IgD-negative memory B cell (primary cell): ENCODE data around the gene TRPM3. TPM values are rescaled to one million over a fixed set of nuclear protein-coding genes. Genes with fewer than 3 reads are reported as not detected.

Source experiments
- H3K27ac Mint-ChIP-seq, 3 donors: one replicate each; pipeline ENCODE4 v1.8.0; 2020 to 2022; ENCODE audit warnings: mild to moderate bottlenecking in 3 of 3, mixed read lengths in 3 of 3, moderate library complexity in 1 of 3
- H3K27me3 Mint-ChIP-seq: one replicate; pipeline ENCODE4 v1.8.0; 2021; ENCODE audit warnings: mixed read lengths
- H3K36me3 Mint-ChIP-seq: one replicate; pipeline ENCODE4 v1.8.0; 2020; ENCODE audit warnings: mild to moderate bottlenecking, mixed read lengths
- H3K4me1 Mint-ChIP-seq, 3 donors: one replicate each; pipeline ENCODE4 v1.8.0; 2020 to 2022; ENCODE audit warnings: mixed read lengths in 3 of 3, mild to moderate bottlenecking in 1 of 3
- H3K4me3 Mint-ChIP-seq, 4 donors: one replicate each; pipeline ENCODE4 v1.8.0; 2020 to 2022; ENCODE audit warnings: mild to moderate bottlenecking in 4 of 4, mixed read lengths in 4 of 4, moderate library complexity in 3 of 4
- H3K9me3 Mint-ChIP-seq, 3 donors: one replicate each; pipeline ENCODE4 v1.8.0; 2020 to 2021; ENCODE audit warnings: mixed read lengths in 3 of 3, mild to moderate bottlenecking in 1 of 3
- polyA plus RNA-seq: library from polyadenylated mRNA; unstranded; fragments of 300-500 nt; fragmentation: Illumina TruSeq; gene quantifications from one replicate; pipeline ENCODE4 v1.2.3, GENCODE V29; 2021

Gene TRPM3
- polyA plus RNA-seq, 1 donor from 2014 or later: not detected

DNA sequence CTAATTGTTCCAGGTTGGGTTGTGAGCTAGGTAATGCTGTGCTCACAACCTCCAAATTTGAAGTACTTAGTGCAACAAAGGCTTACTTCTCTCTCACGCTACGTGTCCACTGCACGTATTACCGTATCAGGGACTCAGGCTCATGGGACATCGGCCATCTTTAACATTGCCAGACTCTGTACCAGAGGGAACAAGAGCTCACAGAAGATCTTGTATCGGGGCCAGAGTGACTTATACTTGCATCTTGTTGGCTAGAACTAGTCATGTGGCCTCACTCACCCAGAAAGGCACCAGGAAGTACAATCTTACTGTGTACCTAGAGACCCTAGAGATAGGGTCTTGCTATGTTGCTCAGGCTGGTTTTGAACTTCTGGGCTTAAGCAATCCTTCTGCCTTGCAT, 625.9 kb downstream of the TRPM3 start:
- Mint-ChIP-seq H3K4me1 (peaks cover 20 to 34% (median 24%) of the 10 kb centered on the region in 3 donors), H3K27me3 (peaks cover 30% of the 10 kb centered on the region), H3K27ac (peak overlapping the region in 1 of 3 donors; percentile 21), H3K36me3 (peaks cover 1% of the 10 kb centered on the region), H3K4me3 (no peak overlapping the region), H3K9me3 (no peaks in the 10 kb centered on the region)

GRCh38 chr9:70494221-70494620, 627.2 kb downstream of the TRPM3 start:
- Mint-ChIP-seq H3K4me3 (peak overlapping the region in 2 of 4 donors; percentile 20 to 83), H3K27ac (no peak overlapping the region), H3K27me3 (peaks cover 30% of the 10 kb centered on the region), H3K4me1 (peaks cover 20 to 34% (median 24%) of the 10 kb centered on the region in 3 donors), H3K9me3 (no peaks in the 10 kb centered on the region), H3K36me3 (peaks cover 1% of the 10 kb centered on the region)

DNA sequence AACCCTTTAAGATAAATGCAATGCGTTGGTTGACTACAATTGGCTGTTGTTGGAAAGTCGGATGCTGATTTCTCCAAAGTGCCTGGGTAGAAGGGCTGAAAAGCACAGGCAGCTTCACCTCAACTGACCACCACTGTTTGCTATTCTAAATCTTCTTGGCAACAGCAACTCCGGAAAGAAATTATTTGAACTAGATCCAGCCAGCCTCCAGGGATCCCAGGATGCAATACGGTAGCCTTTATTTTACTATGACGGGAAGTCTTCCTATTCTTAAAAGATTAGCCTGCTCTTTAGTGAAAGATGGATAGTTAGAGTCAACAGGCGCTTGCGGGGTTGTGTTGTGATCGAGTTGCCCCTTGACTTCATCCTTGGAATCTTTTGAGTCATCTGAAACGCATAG, 628.4 kb downstream of the TRPM3 start:
- H3K4me3 Mint-ChIP-seq: no peak overlapping the region
- H3K27ac Mint-ChIP-seq: no peak overlapping the region
- H3K9me3 Mint-ChIP-seq: no peaks in the 10 kb centered on the region
- peaks cover 1% of the 10 kb centered on the region for H3K36me3 Mint-ChIP-seq
- peaks cover 20 to 34% (median 24%) of the 10 kb centered on the region in 3 donors for H3K4me1 Mint-ChIP-seq
- peaks cover 30% of the 10 kb centered on the region for H3K27me3 Mint-ChIP-seq

GRCh38 chr9:70492319-70492777, 629.1 kb downstream of the TRPM3 start:
- no peaks in the 10 kb centered on the region for H3K9me3 Mint-ChIP-seq
- H3K27ac Mint-ChIP-seq: no peak overlapping the region
- no peaks in the 10 kb centered on the region for H3K36me3 Mint-ChIP-seq
- peaks cover 20 to 34% (median 24%) of the 10 kb centered on the region in 3 donors for H3K4me1 Mint-ChIP-seq
- H3K4me3 Mint-ChIP-seq: no peak overlapping the region
- peaks cover 29% of the 10 kb centered on the region for H3K27me3 Mint-ChIP-seq

GRCh38 chr9:70491426-70492318, 629.7 kb downstream of the TRPM3 start:
- Mint-ChIP-seq H3K27ac (no peak overlapping the region), H3K36me3 (no peaks in the 10 kb centered on the region), H3K4me3 (peak overlapping the region in 1 of 4 donors; percentile 10), H3K4me1 (peaks cover 20 to 34% (median 24%) of the 10 kb centered on the region in 3 donors), H3K9me3 (no peaks in the 10 kb centered on the region), H3K27me3 (peaks cover 29% of the 10 kb centered on the region)

GRCh38 chr9:70490478-70490877, 630.9 kb downstream of the TRPM3 start:
- H3K27ac Mint-ChIP-seq: no peak overlapping the region

GRCh38 chr9:70488793-70489105, 632.7 kb downstream of the TRPM3 start:
- no peaks in the 10 kb centered on the region for H3K9me3 Mint-ChIP-seq
- no peaks in the 10 kb centered on the region for H3K36me3 Mint-ChIP-seq
- H3K27ac Mint-ChIP-seq: no peak overlapping the region

More at GRCh38 chr9:70490478-70490877, 630.9 kb downstream of the TRPM3 start:
- H3K27me3 Mint-ChIP-seq: peaks cover 29% of the 10 kb centered on the region
- peaks cover 19 to 33% (median 20%) of the 10 kb centered on the region in 3 donors for H3K4me1 Mint-ChIP-seq
- H3K4me3 Mint-ChIP-seq: no peak overlapping the region
- H3K36me3 Mint-ChIP-seq: no peaks in the 10 kb centered on the region
- no peaks in the 10 kb centered on the region for H3K9me3 Mint-ChIP-seq

GRCh38 chr9:70488098-70488792, 633.2 kb downstream of the TRPM3 start:
- H3K9me3 Mint-ChIP-seq: no peaks in the 10 kb centered on the region
- H3K27me3 Mint-ChIP-seq: peaks cover 23% of the 10 kb centered on the region
- H3K4me3 Mint-ChIP-seq: no peak overlapping the region
- H3K27ac Mint-ChIP-seq: no peak overlapping the region
- no peaks in the 10 kb centered on the region for H3K36me3 Mint-ChIP-seq
- peaks cover 0 to 12% (median 6%) of the 10 kb centered on the region in 3 donors for H3K4me1 Mint-ChIP-seq

More at GRCh38 chr9:70488793-70489105, 632.7 kb downstream of the TRPM3 start:
- H3K27me3 Mint-ChIP-seq: peaks cover 22% of the 10 kb centered on the region
- peaks cover 3 to 17% (median 9%) of the 10 kb centered on the region in 3 donors for H3K4me1 Mint-ChIP-seq
- H3K4me3 Mint-ChIP-seq: no peak overlapping the region

- Mint-ChIP-seq H3K27me3 (peaks cover 6% of the 10 kb centered on the region), H3K9me3 (no peaks in the 10 kb centered on the region), H3K4me1 (no peaks in the 10 kb centered on the region), H3K27ac (no peak overlapping the region), H3K36me3 (no peaks in the 10 kb centered on the region), H3K4me3 (no peak overlapping the region)
Observed at GRCh38 chr9:70486127-70486526, 635.3 kb downstream of the TRPM3 start.

- Mint-ChIP-seq H3K4me3 (no peak overlapping the region), H3K27me3 (peaks cover 6% of the 10 kb centered on the region), H3K4me1 (no peaks in the 10 kb centered on the region), H3K9me3 (no peaks in the 10 kb centered on the region), H3K27ac (no peak overlapping the region), H3K36me3 (no peaks in the 10 kb centered on the region)
Observed at GRCh38 chr9:70485273-70485858, 636.1 kb downstream of the TRPM3 start.

DNA sequence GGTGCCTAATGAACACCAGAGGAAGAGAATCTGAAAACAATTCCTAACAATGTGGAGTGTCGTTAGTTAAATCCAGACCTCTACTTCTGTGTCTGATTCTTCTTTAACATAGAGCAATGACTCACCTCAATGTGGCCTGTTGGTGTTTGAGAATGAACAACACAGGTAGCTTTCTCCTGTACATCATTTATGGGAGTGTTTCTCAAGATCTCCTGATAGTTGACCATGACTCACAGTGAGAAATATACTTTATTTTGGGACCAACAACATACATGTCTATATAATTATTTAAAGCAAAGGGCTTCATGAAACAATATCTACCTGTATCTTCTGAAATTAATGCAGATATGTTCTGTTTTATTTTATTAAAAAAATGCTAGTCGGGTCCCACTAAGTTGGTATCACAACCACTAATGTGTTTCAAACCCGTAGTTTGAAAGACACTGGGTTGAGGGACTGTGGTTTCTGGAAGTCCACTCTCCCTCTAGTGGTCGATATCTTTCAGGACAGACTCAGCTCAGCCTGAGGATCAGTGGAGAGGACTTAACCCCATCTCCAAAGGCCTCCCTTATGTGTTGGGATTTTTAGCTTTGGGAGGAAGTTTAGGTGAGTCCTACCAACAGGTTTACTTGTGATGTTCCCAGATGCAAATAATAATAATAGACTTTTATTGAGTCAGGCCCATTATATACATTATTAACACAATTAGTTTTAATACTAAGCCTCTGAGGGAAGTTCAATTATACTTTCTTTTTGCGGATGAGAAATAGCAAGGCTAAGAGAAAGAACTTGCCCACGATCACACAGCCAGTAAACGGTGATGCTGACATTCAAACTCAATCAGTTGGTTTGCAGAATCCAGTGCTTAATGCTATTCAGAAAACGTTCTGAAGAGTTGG, 636.9 kb downstream of the TRPM3 start:
- no peaks in the 10 kb centered on the region for H3K36me3 Mint-ChIP-seq
- no peaks in the 10 kb centered on the region for H3K4me1 Mint-ChIP-seq
- no peak overlapping the region for H3K27ac Mint-ChIP-seq
- peaks cover 6% of the 10 kb centered on the region for H3K27me3 Mint-ChIP-seq
- no peaks in the 10 kb centered on the region for H3K9me3 Mint-ChIP-seq
- H3K4me3 Mint-ChIP-seq: no peak overlapping the region

- no peak overlapping the region for H3K4me3 Mint-ChIP-seq
Observed at GRCh38 chr9:70481471-70481870, 640.0 kb downstream of the TRPM3 start.

GRCh38 chr9:70480405-70480980, 640.9 kb downstream of the TRPM3 start:
- Mint-ChIP-seq H3K27me3 (peaks cover 9% of the 10 kb centered on the region), H3K36me3 (no peaks in the 10 kb centered on the region), H3K27ac (no peak overlapping the region), H3K9me3 (no peaks in the 10 kb centered on the region), H3K4me3 (no peak overlapping the region), H3K4me1 (no peaks in the 10 kb centered on the region)

More at GRCh38 chr9:70481471-70481870, 640.0 kb downstream of the TRPM3 start:
- Mint-ChIP-seq H3K27ac (no peak overlapping the region), H3K9me3 (no peaks in the 10 kb centered on the region), H3K4me1 (no peaks in the 10 kb centered on the region), H3K36me3 (no peaks in the 10 kb centered on the region), H3K27me3 (peaks cover 6% of the 10 kb centered on the region)

GRCh38 chr9:70479880-70480291, 641.5 kb downstream of the TRPM3 start:
- Mint-ChIP-seq H3K36me3 (no peaks in the 10 kb centered on the region), H3K9me3 (no peaks in the 10 kb centered on the region), H3K27me3 (peaks cover 9% of the 10 kb centered on the region), H3K4me3 (no peak overlapping the region), H3K4me1 (no peaks in the 10 kb centered on the region), H3K27ac (no peak overlapping the region)
